Testis (tissue), 2 donors: Measurements from ENCODE around the gene IGF1R.

Experiments used
- POLR2A ChIP-seq: fragments of 450-650 bp; IDR thresholded peaks from one replicate; pipeline ENCODE4 v1.6.1; 2017; ENCODE audit warnings: antibody characterized with exemption, mild to moderate bottlenecking, moderate library complexity
- TF ChIP-seq, protein P1 (sequence below), 3 experiments: fragments of 450-650 bp in 2 of 3; fragments of 200-600 bp in 1 of 3; sonication (generic) in 1 of 3; IDR thresholded peaks; one replicate each; pipeline ENCODE4 v1.5.1; 2016 to 2019; ENCODE audit warnings: antibody characterized with exemption in 3 of 3, mild to moderate bottlenecking in 2 of 3, moderate library complexity in 1 of 3

DNA sequence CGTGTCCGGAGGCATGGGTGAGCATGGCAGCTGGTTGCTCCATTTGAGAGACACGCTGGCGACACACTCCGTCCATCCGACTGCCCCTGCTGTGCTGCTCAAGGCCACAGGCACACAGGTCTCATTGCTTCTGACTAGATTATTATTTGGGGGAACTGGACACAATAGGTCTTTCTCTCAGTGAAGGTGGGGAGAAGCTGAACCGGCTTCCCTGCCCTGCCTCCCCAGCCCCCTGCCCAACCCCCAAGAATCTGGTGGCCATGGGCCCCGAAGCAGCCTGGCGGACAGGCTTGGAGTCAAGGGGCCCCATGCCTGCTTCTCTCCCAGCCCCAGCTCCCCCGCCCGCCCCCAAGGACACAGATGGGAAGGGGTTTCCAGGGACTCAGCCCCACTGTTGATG, 309.7 kb downstream of the IGF1R start:
- no peak for TF ChIP-seq POLR2A
- TF ChIP-seq, protein P1, sequence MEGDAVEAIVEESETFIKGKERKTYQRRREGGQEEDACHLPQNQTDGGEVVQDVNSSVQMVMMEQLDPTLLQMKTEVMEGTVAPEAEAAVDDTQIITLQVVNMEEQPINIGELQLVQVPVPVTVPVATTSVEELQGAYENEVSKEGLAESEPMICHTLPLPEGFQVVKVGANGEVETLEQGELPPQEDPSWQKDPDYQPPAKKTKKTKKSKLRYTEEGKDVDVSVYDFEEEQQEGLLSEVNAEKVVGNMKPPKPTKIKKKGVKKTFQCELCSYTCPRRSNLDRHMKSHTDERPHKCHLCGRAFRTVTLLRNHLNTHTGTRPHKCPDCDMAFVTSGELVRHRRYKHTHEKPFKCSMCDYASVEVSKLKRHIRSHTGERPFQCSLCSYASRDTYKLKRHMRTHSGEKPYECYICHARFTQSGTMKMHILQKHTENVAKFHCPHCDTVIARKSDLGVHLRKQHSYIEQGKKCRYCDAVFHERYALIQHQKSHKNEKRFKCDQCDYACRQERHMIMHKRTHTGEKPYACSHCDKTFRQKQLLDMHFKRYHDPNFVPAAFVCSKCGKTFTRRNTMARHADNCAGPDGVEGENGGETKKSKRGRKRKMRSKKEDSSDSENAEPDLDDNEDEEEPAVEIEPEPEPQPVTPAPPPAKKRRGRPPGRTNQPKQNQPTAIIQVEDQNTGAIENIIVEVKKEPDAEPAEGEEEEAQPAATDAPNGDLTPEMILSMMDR (IDR thresholded peaks at IDR 0.05), result no peak
